ENCODE data around the gene CSNK1G1. TPM values are rescaled to one million over a fixed set of nuclear protein-coding genes. Genes with fewer than 3 reads are reported as not detected.

CSNK1G1 gene
- total and polyA plus RNA-seq, 2 of the 4 experiments (the other 2 are of a cell fraction), result 7.4 to 29.4 TPM

DNA sequence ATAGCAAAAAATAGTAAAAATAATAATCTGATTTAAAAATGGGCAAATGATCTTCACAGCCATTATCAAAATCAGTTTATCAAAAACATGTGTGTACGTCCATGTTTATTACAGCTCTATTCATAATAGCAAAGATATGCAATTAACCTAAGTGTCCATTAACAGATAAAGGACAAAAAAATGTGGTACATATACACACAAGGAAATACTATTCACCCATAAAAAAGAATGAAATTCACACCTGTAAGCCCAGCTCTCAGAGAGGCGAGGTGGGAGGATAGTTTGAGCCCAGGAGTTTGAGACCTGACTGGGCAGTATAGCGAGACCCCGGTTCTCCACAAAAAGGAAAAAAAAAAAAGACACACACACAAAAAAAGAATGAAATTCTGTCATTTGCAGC lies 110.6 kb downstream of the CSNK1G1 start:
- H2BK5ac ChIP-seq (ENCODE audit: low read depth, low read length, poor library complexity, severe bottlenecking), result no peak overlapping the region
- H3K56ac ChIP-seq (ENCODE audit: extremely low read depth, insufficient read depth, low read length), result no peak overlapping the region
- in situ Hi-C loops (cut with MboI; ENCODE audit: low sequenced_read_pairs), result no loop called here
- H3K4ac ChIP-seq (ENCODE audit: low read depth, low read length), result no peak overlapping the region
- dilution Hi-C loops (cut with HindIII; ENCODE audit: low sequenced_read_pairs, unreplicated experiment), result no loop called here
- H3K4me1 ChIP-seq (ENCODE audit: control insufficient read depth, insufficient read depth, low read length), result peaks cover 1% of the 10 kb centered on the region
- H2AK9ac ChIP-seq (replicated peaks; ENCODE audit: low read depth, low read length, poor library complexity), result no peak overlapping the region
- no peak overlapping the region for H3K27ac ChIP-seq (ENCODE audit: insufficient read depth, low read length)
- H2BK15ac ChIP-seq (ENCODE audit: low read depth, low read length), result no peak overlapping the region
- H3K36me3 ChIP-seq (ENCODE audit: control insufficient read depth, insufficient read depth, low read length), result no peaks in the 10 kb centered on the region
- H4K5ac ChIP-seq (ENCODE audit: low read depth, low read length), result no peak overlapping the region
- no peak overlapping the region for H2BK20ac ChIP-seq (ENCODE audit: low read depth, low read length)
- no peak overlapping the region for H2BK120ac ChIP-seq (ENCODE audit: low read depth, low read length)
- H4K91ac ChIP-seq (ENCODE audit: insufficient read depth, low read depth, low read length), result no peak overlapping the region
- POLR2A ChIA-PET (ENCODE audit: unreplicated experiment), result no interaction called here
- DNase-seq (no peak), ATAC-seq (ENCODE audit: low read depth) (no peak)
- no peak overlapping the region for H3K4me3 ChIP-seq (ENCODE audit: insufficient read depth, low read depth, low read length)
- intact Hi-C loops (cut with micrococcal nuclease), result no loop called here
- no peak overlapping the region for H3K18ac ChIP-seq (ENCODE audit: low read depth, low read length)
- no TSS peak for BruUV-seq (replicated peaks)
- H3K9ac ChIP-seq (ENCODE audit: low read depth, low read length), result no peak overlapping the region
- no peak overlapping the region for H4K8ac ChIP-seq (ENCODE audit: low read depth in 2 of 2, low read length in 2 of 2)
- H3K27me3 ChIP-seq (ENCODE audit: control insufficient read depth, insufficient read depth, low read length), result no peaks in the 10 kb centered on the region
- peaks cover 17% of the 10 kb centered on the region; the same call in 1 of the 2 replicates for H4K20me1 ChIP-seq (ENCODE audit: insufficient read depth, low read length)
- H3K23ac ChIP-seq (ENCODE audit: low read depth, low read length), result no peak overlapping the region
- no CpG with 5 or more reads among the region's 4 CpGs for WGBS, 2 experiments (ENCODE audit: extremely low coverage in 2 of 2, insufficient read length in 1 of 2)
- CTCF ChIA-PET, result interaction anchor here (0.6 to 0.9 kb wide), 3 partner anchors 10 to 185 kb away, joined by 3 to 4 read pairs (median 3); no protein-coding TSS in a partner anchor
- H3K4me2 ChIP-seq (ENCODE audit: low read depth, low read length), result no peak overlapping the region
- peaks cover 5% of the 10 kb centered on the region; the same call in 1 of the 2 replicates for H3K9me1 ChIP-seq (ENCODE audit: insufficient read depth, low read length)
- no peak for TF ChIP-seq CEBPB (IDR thresholded peaks at IDR 0.05; ENCODE audit: low read depth, low read length)
- no peak overlapping the region for H3K14ac ChIP-seq (replicated peaks; ENCODE audit: low read depth, low read length)
- no peak overlapping the region for H2AFZ ChIP-seq (replicated peaks; ENCODE audit: low read length, poor library complexity)
- H3K9me3 ChIP-seq (ENCODE audit: control insufficient read depth, insufficient read depth, low read length), result no peaks in the 10 kb centered on the region
- no peak overlapping the region for H2AK5ac ChIP-seq (ENCODE audit: low read depth, low read length)
- H3K79me1 ChIP-seq (ENCODE audit: low read depth in 1 of 2, low read length in 2 of 2), result peaks cover 15 to 49% of the 10 kb centered on the region in 2 experiments
